NCI-H1930 (cell line): Measurements from ENCODE around the gene UHRF1.
"Not testable (repeated sequence)": the region's sequence is repeated elsewhere in the genome, so short reads cannot be mapped to it uniquely, and the experiment has no call there.

Experiments used
- DNase-seq, 2 experiments: peaks; one replicate each; lab custom pipeline; 2025; lab: John Stamatoyannopoulos, UW

Gene UHRF1

DNA sequence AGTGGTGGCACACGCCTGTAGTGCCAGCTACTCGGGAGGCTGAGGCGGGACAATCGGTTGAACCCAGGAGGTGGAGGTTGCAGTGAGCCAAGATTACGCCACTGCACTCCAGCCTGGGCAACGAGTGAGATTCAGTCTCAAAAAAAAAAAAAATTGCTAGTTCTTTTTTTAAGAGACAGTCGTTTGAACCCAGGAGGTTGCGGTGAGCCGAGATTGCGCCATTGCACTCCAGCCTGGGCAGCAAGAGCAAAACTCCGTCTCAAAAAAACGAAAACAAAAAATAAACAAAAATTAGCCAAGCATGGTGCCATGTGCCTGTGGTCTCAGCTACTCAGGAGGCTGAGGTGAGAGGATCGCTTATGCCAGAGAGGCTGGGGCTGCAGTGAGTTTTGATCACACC is 8.4 kb upstream of the UHRF1 start:
- DNase-seq, result not testable (repeated sequence)

GRCh38 chr19:4902796-4903195 is 6.5 kb upstream of the UHRF1 start, which contains the start of gene ARRDC5:
Gene ARRDC5, minus strand, starts transcription at chr19:4902896. Its CDS starts 71 bp downstream, at chr19:4902825.
- DNase-seq, result no peak

DNA sequence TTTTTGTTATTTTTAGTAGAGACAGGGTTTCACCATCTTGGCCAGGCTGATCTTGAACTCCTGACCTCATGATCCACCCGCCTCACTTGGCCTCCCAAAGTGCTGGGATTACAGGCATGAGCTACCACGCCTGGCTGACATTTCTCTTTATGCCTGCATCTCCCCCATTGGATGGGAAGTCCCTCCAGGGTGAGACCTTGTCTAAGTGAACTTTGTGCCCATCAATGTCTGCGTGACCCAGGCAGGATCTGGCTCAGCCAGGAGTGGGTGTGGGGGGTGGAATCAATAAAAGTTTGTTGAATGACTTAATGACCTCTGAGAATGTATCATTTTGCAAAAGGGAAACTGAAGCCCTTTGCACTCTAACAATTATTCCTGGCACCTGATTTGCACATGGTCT is 4.8 kb upstream of the UHRF1 start:
- no peak for DNase-seq

DNA sequence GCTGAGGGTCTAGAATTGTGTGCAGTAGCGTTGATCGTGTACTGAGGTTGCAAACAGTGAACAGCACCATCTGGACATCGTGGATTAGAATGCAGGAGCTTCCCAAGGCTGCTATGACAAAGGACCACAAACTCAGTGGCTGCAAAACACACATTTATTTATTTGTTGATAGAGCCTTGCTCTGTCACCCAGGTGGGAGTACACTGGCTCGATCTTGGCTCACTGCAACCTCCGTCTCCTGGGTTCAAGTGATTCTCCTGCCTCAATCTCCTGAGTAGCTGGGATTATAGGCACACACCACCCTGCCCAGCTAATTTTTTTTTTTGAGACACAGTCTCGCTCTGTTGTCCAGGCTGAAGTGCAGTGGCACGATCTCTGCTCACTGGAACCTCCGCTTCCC is 2.3 kb upstream of the UHRF1 start:
- DNase-seq, result no peak

DNA sequence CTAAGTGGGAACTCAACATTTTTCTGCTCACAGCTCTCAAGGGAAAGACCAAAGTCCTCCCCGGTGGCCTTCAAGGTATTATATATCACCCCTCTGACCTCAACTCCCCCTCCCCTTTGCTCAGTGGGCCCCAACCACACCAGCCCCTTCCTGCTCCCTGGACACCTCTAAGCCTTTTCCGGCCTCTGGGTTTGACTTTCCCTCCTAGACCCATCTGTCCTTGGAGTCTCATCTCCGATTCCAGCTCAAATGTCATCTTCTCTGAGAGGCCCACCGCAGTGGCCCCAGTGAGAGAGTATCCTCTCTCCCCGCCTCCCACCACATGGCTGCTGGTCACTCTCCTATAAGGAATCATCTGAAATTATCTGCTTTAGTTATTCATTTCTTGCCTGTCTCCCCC is 941 bp upstream of the UHRF1 start:
- no peak for DNase-seq

DNA sequence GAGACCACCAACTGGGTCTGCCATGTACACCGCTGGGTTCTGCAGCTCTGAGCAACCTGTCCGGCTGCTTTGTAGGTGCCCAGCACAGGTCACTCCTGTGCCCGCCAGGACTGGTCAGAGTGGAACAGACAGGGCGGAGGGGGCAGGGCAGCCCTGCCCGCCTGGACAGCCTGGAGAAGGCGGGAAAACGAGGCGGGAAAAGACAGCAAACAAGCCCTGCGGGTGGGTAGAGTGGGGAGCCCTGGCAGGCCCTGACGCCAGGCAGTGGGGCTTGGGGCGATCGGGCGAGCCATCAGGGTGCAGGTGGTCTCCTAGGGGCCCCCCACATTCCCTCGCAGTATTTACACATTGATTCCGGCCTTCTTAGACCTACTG is 533 bp upstream of the UHRF1 start:
- DNase-seq, result no peak

DNA sequence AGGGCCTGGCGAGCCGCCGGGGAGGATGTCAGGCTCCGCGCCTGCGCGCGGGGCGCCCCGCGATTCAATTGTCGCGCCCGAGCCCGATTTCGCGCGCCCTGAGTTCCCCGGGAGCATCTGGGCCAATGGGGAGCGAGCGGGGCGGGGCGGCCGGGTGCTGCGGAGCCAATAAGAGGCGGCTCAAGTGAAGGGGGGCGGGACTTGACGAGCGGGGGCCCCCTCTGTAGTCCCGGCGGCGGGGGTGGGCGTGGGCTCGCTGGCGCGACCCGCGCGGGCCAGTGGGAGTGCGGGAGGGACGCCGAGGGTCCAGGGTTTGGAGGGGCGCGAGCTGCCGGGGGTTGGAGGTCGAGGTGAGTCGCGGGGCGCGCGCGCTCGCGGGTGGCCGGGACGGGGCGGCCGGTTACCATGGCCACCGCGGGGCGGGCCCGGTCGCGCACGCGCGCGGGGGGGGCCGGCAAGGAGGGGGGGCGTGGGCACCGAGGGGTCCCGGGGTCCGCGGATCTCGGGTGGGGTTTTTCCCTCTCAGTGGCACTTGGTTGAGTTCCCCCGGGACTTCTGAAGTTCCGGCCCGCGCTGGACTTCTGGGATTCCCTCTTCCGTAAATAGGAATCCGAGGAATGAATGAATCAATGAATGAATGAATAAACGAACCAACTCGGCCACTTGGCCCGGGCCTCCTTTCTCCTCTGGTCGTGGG is 744 bp downstream of the UHRF1 start:
- peak; percentile 85 for DNase-seq

DNA sequence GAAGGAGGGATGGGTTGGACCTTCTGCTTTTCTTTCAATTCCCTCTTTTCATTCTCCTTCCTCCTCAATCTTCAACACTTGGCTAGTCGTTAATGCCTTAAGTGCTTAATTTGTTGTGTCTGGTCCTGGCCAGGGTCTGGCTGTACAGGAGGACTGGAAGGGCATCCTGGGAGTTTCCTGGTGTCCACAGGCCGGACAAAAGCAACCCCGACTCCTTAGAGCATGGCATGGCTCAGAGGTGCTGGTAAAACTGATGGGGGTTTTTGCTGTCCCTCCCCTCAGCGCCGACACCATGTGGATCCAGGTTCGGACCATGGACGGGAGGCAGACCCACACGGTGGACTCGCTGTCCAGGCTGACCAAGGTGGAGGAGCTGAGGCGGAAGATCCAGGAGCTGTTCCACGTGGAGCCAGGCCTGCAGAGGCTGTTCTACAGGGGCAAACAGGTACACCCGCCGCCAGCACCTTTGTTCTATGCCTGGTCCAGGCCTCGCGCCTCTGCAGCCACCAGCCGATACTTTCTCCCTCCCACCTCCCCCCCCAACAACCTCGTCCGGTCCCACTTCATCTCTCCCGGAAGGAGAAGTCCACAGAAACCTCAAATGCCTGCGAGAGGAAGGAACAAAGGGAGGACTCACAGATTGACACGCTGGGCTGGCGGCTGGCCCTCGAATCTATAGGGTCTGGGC is 1.4 kb downstream of the UHRF1 start:
- DNase-seq, result no peak

DNA sequence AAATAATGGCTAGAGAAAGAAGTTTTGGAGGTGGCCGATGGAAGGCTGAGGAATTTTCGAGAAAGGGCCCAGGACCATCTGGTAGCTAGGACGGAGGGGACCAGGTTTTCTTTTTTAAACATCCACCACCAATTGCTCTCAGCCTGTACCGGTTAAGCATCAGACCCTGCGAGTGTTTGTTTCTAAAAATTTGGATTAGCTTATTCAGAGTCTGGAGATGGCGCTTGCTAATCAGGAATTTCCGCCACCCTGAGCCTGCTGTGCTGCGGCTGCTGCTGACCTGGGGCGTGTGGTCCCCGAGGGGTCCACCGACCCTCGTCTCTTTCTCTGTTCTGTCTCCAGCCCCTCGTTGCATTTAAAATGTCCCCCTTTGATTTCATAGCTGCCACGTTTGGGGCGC is 2.0 kb downstream of the UHRF1 start:
- no peak for DNase-seq

DNA sequence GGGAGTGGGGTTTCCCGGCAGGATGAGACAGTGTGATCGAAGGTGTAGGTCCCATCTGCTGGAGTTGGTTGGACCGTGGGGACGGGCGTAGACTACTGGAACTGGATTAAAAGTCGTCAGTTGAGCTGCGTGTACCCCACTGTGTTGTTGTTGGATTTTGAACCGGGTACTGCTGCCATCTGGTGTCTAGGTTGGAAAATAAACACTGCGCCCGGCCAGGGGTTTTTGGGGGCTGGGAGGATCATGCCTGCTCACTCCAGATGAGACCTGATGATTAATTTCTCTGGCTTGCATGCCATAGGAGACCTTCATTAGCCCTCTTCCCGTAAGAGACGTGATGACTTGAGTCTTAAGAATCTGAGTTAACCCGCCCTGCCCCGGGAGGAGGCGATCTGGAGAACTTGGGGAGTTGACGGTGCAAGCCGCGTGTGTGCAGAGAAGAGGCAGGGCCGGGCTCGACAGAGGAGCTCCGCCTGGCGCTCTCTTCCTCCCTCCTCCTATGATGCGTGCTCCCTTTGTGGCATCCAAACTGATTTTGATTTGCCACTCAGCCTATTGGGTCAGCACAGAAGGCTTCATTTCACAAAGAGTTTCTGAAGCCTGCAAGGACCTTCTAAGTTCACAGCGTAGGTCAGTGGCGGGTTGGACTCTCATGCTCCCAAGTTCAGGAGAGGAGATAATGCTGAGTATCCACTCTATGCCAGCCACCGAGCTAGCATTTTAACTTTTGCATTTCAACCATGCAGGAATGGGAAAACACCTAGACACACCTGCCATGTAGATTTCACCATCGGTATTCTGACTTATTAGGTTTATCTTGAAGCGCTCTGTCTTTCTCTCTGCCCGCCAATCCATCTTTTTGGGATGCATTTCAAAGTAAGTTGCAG is 2.7 kb downstream of the UHRF1 start:
- DNase-seq, result no peak

DNA sequence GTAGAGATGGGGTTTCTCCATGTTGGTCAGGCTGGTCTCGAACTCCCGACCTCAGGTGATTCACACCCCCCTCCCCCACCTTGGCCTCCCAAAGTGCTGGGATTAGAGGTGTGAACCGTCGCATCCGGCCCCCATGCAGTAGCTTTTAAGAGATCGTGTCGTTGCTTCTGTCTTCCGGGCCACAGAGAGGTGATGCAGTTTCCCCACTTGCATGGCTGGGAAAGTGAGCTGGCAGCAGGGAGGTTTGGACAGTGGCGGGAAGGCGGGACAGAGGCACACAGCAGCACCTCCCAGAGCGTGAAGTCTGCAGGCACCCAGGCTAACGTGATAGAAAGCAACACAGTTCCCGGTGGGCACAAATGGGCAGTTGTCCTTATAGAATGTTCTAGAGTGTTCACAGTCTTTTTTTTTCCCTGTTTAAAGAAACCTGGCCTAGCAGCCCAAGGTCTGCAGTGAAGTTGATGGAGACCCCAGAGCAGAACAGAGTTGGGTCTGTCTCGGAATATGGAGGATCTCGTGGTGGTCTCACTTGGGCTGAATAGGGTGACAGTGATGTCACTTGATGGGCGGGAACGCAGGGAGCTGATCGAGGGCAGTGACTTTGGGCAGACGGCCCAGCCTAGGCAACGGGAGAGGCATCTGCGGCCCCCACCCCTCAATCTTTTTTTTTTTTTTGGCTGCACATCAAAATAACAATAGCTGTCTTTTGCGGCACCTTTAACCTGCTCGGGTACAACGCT is 4.9 kb downstream of the UHRF1 start:
- no peak for DNase-seq

DNA sequence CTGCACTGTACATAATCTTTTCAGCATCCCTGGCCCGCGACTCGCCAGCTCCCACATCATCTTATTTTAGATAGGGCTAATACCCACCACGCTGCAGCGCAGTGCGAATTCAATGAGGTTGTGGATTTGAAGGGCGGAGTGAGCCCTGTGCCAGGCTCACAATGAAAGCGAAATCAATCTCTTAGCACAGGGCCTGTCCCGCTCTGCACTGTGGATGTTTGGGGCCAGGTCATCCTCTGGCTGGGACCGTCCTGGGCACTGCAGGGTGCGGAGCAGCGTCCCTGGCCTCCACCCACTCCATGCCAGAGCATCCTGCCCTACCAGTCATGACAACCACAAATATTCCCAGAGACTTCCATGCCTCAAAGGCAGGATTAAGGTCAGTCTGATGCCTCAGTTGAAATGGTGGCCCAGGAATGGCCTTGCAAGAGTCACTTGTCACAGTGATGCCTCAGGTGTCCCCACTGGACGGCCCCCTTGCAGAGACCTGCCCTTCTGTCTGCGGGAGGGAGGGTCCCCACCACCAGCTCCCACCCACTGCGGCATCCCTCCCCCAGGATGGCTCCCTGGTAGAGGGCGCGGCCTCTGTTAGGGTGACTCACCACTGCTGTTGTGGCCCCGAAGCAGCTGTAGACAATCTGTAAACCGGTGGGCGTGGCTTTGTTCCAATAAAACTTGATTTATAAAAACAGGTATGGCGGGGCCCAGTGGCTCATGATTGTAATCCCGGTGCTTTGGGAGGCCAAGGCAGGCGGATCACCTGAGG is 5.6 kb downstream of the UHRF1 start:
- no peak for DNase-seq

- no peak for DNase-seq
These were observed 7.2 kb downstream of the UHRF1 start for GRCh38 chr19:4916292-4917082.

DNA sequence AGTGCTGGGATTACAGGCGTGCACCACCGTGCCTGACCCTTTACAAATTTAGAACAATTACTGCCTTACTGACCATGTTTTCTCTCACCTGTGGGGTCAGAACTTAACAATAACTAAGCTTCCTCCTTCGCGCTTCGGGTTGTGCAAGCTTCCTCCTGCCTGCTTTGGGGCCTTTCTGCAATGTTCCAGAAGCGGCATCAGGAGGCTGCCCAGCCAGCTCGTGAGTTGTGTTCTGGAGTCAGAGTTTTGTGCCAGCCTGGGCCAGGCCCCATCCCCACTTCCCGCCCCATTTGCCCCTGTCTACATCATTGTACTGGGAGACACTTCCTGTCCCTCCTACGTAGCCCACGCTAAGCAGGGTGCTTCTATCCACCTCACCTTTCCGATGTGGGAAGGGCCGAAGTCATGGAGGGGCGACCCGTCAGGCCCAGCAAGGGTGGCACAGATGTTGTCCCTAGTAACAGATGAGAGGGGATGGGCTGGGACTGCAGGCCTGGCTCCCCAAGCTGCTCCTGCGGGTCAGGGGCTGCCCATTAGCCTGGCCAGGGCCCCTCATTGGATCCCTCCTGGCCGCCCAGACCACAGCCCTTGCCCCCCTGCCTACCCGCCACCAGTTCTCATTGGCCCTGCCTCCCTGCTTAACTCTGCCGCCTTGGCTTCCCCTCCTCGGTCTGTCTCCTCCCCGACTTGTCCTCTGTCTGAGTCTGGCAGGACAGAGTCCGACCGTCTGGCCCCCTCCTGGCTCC is 13.4 kb downstream of the UHRF1 start:
- no peak for DNase-seq

GRCh38 chr19:4923276-4923747 is 14.0 kb downstream of the UHRF1 start:
- DNase-seq, result no peak

GRCh38 chr19:4929186-4929585 is 19.9 kb downstream of the UHRF1 start:
- no peak for DNase-seq

GRCh38 chr19:4930664-4931063 is 21.4 kb downstream of the UHRF1 start:
- DNase-seq, result no peak

DNA sequence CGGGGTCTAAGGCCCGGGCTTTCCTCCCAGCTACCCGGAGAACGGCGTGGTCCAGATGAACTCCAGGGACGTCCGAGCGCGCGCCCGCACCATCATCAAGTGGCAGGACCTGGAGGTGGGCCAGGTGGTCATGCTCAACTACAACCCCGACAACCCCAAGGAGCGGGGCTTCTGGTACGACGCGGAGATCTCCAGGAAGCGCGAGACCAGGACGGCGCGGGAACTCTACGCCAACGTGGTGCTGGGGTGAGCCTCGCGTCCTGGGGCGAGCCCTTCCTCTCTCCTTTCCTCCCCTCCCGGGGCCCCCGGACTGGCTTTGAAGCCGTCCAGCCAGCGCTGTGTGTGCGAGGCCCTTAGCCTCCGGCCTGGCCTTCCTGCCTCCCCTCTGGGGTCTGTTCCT is 23.4 kb downstream of the UHRF1 start:
- DNase-seq, result no peak

- DNase-seq, result no peak
These were observed 24.2 kb downstream of the UHRF1 start for GRCh38 chr19:4933528-4933927.

- DNase-seq, result no peak
These were observed 26.1 kb downstream of the UHRF1 start for GRCh38 chr19:4935444-4935843.
